Fibroblast of skin of right biceps (primary cell): ENCODE data around the gene LINC00237.

Experiments used
- DNase-seq: peaks from one replicate; pipeline ENCODE4 v3.0.0-alpha.2; 2013

LINC00237 gene

DNA sequence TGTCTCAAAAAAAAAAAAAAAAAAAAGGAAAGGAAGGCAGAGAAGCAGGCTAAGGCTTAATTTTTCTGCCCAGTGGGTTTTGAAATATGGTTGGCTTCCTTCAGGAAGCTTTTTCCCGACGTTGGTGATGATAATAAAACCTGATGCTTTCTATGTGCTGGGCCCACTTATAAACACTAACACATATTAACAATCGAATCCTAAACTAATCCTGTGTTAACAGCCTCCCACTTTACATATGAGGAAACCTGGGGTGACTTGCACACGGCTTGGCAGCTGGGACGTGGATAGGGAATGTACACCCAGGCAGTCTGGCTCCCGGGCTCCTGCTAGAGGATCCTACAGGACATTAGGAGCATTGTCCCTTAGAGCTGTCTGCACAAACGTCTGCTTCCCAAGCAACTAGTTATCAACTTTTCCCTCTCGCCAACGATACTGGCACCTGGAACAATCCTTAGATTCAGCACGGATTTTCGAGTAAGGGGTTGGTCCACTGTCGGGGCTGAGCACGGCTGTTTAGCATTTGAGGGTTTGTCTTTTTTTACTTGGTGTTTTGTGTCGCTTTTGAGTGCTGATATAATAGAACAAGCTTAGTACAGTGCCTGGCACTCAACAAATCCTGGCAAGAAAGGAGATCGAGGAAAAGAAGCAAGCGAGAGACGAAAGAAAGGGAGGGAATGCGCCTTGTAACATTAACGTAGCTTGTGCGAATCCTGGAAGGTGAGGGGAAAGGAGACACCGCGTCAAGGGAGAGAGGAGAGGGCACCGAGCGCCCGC is 19.1 kb upstream of the LINC00237 start:
- DNase-seq, result peak; percentile 49

DNA sequence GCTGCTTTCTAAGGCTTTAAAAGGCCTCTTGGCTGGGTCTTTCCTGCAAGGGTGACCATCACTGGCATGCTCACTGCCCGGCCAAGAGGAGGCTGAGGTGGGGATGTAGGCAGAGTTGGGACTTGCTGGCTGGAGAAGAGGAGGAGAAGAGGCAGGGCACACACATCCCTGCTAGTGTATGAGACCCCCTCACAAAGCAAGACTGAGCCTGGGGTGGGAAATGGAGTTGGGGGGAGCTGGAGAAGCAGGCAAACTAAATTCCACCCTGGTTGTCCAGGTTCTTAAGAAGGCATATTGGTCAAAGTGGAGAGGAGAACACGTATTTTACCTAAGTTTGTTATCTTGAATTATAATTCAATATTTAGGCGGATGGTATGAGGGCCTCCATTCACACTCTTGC is 18.0 kb upstream of the LINC00237 start:
- no peak for DNase-seq

DNA sequence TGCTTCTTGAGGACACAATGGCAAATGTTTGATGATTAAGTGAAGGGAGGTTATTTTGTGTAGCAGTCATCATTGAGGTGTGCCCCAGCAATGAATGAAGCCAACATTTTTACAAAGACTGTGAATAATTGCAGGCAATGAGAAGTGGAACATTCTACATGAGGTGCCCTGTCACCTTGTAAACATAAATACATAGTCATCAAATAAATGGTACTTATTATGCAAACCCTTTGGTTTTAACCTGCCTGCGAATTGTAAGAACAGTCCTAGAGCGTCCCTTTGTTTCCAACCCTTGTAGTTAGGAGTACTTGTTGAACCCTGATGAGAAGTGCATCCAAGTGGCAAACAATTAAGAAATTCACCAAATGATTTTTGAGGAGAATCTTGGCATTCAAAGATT is 12.6 kb upstream of the LINC00237 start:
- DNase-seq, result no peak

GRCh38 chr20:21118138-21118537 is 12.0 kb upstream of the LINC00237 start:
- DNase-seq, result no peak

- no peak for DNase-seq
Measured at GRCh38 chr20:21117521-21117920, 11.4 kb upstream of the LINC00237 start.

GRCh38 chr20:21114584-21114983 is 8.4 kb upstream of the LINC00237 start:
- no peak for DNase-seq

DNA sequence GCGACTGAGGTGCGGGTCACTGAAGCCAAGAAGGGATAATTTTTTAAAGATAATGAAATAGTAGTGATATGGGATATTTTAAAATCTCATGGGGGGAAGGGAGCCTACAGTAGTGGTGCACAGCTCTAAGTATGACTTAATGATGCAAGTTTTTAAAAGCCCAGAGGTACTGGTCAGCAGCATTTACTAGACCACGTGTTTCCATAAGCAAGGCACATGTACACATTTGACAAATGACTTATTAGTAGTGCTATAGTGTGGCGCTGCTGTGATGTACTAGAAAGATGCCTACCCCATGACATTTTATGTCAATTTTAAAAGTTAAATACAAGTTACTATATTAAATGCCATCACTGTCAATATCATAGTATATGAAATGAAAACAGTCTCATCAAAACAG is 7.5 kb upstream of the LINC00237 start:
- DNase-seq, result no peak

GRCh38 chr20:21111416-21111815 is 5.3 kb upstream of the LINC00237 start:
- DNase-seq, result no peak

- DNase-seq, result no peak
Measured at GRCh38 chr20:21110811-21111210, 4.7 kb upstream of the LINC00237 start.

DNA sequence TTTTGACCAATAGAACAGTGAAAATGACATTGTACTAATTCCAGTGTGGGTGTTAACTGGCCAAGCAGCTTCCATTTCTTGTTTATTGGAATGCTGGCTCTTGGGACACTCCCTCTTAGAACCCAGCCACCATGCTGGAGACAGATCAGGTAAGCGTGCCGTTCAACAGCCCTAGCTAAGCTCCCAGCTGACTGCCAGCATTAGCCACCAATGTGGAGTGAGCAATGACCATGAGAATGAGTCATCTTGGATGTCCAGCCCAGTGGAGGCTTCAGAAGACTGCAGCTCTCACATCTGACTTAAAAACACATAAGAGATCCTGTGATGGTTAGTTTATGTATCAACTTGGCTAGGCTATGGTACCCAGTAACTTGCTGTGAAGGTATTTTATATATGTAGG is 3.0 kb upstream of the LINC00237 start:
- no peak for DNase-seq

DNA sequence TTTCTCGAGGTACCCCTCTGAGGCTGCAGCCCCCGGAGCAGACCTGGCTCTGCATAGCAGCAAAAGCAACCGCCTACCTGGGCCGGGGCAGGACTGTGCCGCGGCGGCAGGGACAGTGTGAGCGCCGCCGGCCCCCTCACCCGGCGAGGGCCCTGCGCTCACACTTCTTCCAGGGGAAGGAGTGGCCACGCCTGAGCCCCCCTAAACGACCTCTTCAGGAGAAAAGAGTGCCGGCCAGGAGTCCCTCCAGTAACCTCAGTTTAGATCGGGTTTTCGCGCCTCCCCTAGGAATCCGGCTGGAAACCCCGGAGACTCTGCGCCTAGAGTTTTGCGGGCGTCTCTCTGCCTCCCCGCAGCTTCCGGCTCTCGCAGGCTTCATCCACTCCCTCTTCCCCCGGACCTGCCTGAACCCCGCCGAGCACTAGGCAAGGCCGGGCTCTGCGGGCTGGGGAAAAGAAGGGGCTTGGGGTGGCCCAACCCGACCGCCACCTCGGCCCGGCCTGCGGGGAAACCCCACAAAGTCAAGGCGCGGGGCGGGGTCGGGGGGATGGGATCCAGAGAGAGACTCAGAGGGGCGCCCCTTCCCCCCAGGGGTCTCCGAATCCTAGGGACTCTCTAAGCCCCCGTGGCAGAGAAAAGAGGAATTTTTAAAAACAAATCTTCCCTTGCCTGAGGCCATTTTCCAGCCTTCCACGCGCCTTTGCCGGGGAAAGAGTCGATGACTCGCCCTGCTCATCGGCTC is 558 bp downstream of the LINC00237 start:
- DNase-seq, result no peak

- DNase-seq, result no peak
Measured at GRCh38 chr20:21104921-21105320, 1.2 kb downstream of the LINC00237 start.

DNA sequence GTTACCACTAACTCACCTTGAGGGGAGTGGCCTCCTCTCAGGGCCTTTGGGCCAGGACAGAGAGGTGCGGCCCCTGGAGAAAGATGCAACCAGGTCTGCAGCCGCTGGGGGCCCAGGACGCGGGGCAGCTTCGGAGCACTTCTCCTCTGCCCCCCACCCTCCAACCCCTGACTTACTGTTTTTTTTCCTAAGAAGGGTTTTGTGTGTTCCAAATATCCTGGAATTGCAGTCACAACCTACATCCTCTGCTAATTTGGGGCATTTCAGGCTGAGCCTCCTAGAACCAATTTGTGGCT is 1.7 kb downstream of the LINC00237 start:
- DNase-seq, result no peak

GRCh38 chr20:21103582-21104465 is 2.3 kb downstream of the LINC00237 start:
- no peak for DNase-seq

- DNase-seq, result no peak
Measured at GRCh38 chr20:21102603-21103311, 3.4 kb downstream of the LINC00237 start.

DNA sequence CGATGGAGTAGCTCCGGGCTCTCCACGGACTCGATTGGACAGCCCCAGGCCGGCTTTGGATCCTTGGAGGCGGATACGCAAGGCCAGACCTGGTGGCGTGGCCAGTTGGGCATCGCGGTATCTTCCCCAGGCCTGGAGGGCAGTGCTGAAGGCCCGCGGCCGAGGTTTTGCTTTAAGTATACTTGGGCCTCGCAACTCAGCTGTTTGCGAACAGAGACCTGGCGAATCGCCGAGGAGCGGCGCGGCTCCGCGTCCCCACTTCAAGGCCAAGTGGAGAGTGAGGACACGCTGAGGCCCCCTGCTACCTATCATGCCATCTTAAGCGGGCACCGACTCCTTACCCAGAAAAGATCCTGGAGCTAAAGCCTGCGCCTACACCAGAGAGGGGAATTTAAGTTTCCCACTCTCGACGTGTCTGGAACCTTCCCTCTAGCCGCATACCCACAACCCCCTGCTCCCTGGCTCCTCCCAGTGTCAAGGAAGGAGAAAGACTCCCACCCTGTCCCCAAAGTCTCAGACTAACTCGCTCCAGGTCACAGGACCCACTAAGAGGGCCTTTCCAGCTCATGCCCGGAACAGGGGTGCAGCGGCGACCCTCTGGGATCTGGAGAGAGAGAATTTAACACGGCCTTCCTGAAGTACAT is 4.1 kb downstream of the LINC00237 start:
- DNase-seq, result no peak

- DNase-seq, result peak; percentile 6
Measured at GRCh38 chr20:21101453-21101931, 4.7 kb downstream of the LINC00237 start.

GRCh38 chr20:21100578-21101452 is 5.3 kb downstream of the LINC00237 start:
- peak; percentile 21 for DNase-seq

GRCh38 chr20:21099751-21100577 is 6.2 kb downstream of the LINC00237 start:
- peak; percentile 6 for DNase-seq

DNA sequence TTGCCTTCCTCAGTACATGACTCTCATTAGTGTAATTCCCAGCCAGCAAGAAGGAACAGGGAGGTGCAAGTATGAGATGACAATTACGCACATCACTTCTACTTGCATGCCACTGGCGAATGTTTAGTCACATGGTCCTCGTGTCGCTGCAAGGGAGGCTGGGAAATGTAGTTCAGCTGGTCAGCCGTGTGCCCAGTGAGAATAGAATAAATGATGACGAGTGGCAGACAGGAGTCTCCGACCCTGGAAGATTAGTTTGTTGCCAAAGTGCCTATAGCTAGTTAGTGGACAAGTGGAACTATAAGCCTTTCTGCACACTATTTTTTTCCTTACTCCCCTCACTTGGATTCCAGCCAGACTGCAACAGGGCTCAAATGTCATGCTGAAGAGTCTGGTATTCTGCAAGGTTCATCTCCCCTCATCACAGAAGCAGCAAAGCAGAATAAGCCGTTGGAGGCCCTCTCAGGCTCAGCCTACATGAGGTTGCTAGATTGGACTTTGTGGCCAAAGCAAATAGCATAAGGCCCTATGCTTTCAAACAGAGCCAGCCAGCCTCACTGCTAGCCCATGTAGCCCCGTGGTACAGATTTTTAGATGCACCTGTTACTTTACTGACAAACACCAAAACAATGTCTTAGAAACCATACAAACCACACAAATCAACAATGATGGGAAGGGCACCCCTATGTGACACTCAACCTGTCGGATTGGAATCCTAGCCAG is 9.7 kb downstream of the LINC00237 start:
- peak; percentile 10 for DNase-seq
